ENCODE data around the gene THEM4.

GRCh38 chr1:151948506-151948905, 39.2 kb upstream of the THEM4 start:
- TF ChIP-seq CTCF (IDR thresholded peaks at IDR 0.05), result no peak
- no peak for TF ChIP-seq POLR2A (IDR thresholded peaks at IDR 0.05)

Measured in lower leg skin (tissue), 3 donors.